Activated CD8-positive, alpha-beta T cell treated with anti-CD3 and anti-CD28 coated beads, Interleukin-2, amount 10 ng/mL, durations not matched to agents 7 days and 5 days (primary cell): ENCODE results near the gene IFT172. TPM values are rescaled to one million over a fixed set of nuclear protein-coding genes. Genes with fewer than 3 reads are reported as not detected.

Experiments used
- ATAC-seq: fragments of 150-1000 bp; cut with Tn5 transposase; one replicate; pipeline ENCODE4 v1.10.0; 2021; ENCODE audit warnings: moderate library complexity
- CTCF ChIA-PET: fragments of 350-600 bp; sonication (Branson Sonifier 250); formaldehyde crosslinking; loops from one replicate; lab custom pipeline; 2021; ENCODE audit warnings: antibody characterized with exemption; lab: Charles Lee
- POLR2A ChIA-PET: fragments of 350-600 bp; sonication (Branson Sonifier 250); formaldehyde crosslinking; loops from one replicate; lab custom pipeline; 2021; ENCODE audit warnings: antibody characterized with exemption; lab: Charles Lee
- DNase-seq: peaks from one replicate; pipeline ENCODE4 v3.0.0-alpha.2; 2020
- H3K27ac Mint-ChIP-seq: one replicate; pipeline ENCODE4 v1.8.0; 2021; ENCODE audit warnings: mild to moderate bottlenecking, mixed read lengths
- H3K27me3 Mint-ChIP-seq: one replicate; pipeline ENCODE4 v1.8.0; 2021; ENCODE audit warnings: low read depth, mixed read lengths
- H3K36me3 Mint-ChIP-seq: one replicate; pipeline ENCODE4 v1.8.0; 2021; ENCODE audit warnings: low read depth, mixed read lengths
- H3K4me1 Mint-ChIP-seq: one replicate; pipeline ENCODE4 v1.8.0; 2021; ENCODE audit warnings: low read depth, mixed read lengths
- H3K4me3 Mint-ChIP-seq: one replicate; pipeline ENCODE4 v1.8.0; 2021; ENCODE audit warnings: mild to moderate bottlenecking, mixed read lengths
- H3K9me3 Mint-ChIP-seq: one replicate; pipeline ENCODE4 v1.8.0; 2022; ENCODE audit warnings: mixed read lengths; ENCODE audit not compliant: insufficient read depth
- total RNA-seq, 2 experiments: library from RNA; stranded (reverse); gene quantifications; one replicate each; pipeline ENCODE4 v1.2.3, GENCODE V29; 2021

Gene IFT172
- total RNA-seq, 2 experiments from 2014 or later: 10.0 to 11.2 TPM

DNA sequence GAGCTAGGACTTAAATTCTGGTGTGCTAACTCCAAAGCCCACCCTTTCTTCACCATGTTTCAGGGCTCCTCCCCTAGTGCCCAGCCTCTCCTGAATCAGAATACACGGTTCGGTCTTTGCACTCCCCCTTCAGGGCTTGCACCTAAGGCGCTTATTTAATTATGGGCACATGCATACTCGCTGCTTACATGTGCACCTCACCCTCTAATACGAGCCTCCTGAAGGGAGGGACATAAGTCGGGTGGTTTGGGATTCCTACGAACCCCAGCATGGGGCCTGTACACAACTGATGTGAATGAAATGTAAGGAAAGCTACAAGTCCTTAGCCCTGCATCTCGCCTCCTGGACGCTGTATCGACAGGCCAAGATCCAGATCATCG, 435 bp downstream of the IFT172 start:
- ChIA-PET CTCF (interaction anchor here (3.6 kb wide), 1 partner anchor 194 kb away, joined by 15 read pairs; no protein-coding TSS in a partner anchor), POLR2A (no interaction called here)
- ATAC-seq (no peak), DNase-seq (peak; percentile 33)
- Mint-ChIP-seq H3K36me3 (no peaks in the 10 kb centered on the region), H3K4me3 (peak overlapping the region; percentile 77), H3K4me1 (peaks cover 27% of the 10 kb centered on the region), H3K27ac (peak overlapping the region; percentile 88), H3K27me3 (peaks cover 10% of the 10 kb centered on the region), H3K9me3 (no peaks in the 10 kb centered on the region)

DNA sequence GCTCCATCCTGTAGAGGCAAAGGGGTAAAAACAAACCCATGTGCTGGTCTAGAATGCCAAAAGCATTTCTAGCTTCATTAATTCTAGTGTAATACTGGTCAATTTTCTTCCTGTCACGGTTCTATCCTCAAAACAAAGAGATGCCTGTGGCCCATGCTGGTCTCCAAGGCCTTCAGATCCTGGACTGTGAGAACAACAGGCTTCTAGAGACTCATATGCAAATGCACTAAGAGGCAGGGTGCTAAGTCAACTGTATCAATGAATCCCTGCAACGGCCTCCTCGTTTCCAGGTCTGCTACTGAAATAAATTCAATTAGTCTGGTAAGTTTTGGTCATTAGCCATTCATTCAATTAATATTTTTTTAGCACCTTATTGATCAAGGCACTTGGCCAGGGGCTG, 4.0 kb downstream of the IFT172 start:
- POLR2A ChIA-PET: no interaction called here
- DNase-seq (no peak), ATAC-seq (no peak)
- Mint-ChIP-seq H3K4me1 (peaks cover 17% of the 10 kb centered on the region), H3K36me3 (peaks cover 3% of the 10 kb centered on the region), H3K27me3 (no peaks in the 10 kb centered on the region), H3K27ac (no peak overlapping the region), H3K4me3 (no peak overlapping the region), H3K9me3 (no peaks in the 10 kb centered on the region)
- CTCF ChIA-PET: no interaction called here

DNA sequence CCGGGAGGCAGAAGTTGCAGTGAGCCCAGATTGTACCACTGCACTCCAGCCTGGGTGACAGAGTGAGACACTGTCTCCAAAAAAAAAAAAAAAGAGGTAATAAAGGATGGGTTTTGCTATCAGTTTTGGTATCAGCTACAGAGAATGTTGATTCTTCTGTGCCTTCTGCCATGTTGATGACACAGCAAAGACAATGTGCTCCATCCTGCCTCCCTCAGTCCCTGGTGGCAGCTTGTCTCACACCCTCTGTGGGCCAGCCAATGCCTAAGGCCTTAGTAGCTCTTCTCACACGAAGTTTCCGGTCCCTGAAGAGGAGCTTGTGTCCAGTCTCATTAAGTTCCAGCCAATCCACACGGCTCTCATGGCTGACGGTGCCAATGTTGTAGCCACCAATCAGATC, 17.6 kb downstream of the IFT172 start:
- H3K27me3 Mint-ChIP-seq: no peaks in the 10 kb centered on the region
- no peaks in the 10 kb centered on the region for H3K9me3 Mint-ChIP-seq
- no peaks in the 10 kb centered on the region for H3K4me1 Mint-ChIP-seq
- H3K36me3 Mint-ChIP-seq: peaks cover 11% of the 10 kb centered on the region
- DNase-seq (no peak), ATAC-seq (no peak)
- no peak overlapping the region for H3K4me3 Mint-ChIP-seq
- ChIA-PET POLR2A (no interaction called here), CTCF (no interaction called here)
- H3K27ac Mint-ChIP-seq: no peak overlapping the region

DNA sequence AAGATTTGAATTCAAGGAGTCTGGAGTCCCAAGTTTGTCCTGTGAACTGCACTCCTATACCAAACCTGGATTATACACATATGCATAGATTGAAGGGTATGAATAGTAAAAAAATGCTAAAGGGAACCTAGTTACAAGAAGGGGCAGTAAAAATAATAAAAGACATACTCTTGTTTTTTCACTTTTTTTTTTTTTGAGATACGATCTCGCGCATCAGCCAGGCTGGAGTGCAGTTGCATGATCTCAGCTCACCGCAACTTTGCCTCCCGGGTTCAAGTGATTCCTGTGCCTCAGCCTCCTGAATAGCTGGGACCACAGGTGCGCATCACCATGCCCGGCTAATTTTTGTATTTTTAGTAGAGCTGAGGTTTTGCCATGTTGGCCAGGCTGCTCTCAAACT, 25.1 kb downstream of the IFT172 start:
- H3K36me3 Mint-ChIP-seq: no peaks in the 10 kb centered on the region
- no peaks in the 10 kb centered on the region for H3K9me3 Mint-ChIP-seq
- H3K27me3 Mint-ChIP-seq: no peaks in the 10 kb centered on the region
- H3K27ac Mint-ChIP-seq: no peak overlapping the region
- no peak for DNase-seq
- CTCF ChIA-PET: no interaction called here
- no peak for ATAC-seq
- H3K4me1 Mint-ChIP-seq: no peaks in the 10 kb centered on the region
- POLR2A ChIA-PET: no interaction called here
- H3K4me3 Mint-ChIP-seq: no peak overlapping the region

DNA sequence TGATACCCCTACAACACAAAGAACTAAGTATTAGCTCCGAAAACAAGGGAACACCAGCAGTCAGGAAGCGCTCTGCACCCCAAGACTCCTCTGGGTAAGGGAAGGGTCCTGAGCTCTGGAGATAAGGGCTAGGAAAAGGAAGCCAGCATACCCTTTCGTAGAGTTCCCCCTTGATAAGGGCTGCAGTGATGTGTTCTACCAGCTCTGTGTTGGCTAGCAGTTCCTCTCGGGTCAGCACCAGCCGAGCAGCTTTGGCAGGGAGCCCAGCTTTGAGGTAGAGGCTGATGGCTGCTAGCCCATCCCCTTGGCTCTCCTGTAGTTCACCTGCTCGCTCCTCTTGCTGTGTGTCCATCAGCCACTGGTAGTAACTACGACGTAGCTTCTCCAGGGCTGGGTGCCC, 28.4 kb downstream of the IFT172 start:
- ChIA-PET POLR2A (no interaction called here), CTCF (no interaction called here)
- no peak overlapping the region for H3K27ac Mint-ChIP-seq
- DNase-seq (no peak), ATAC-seq (no peak)
- H3K4me3 Mint-ChIP-seq: no peak overlapping the region
- H3K4me1 Mint-ChIP-seq: peaks cover 4% of the 10 kb centered on the region
- H3K36me3 Mint-ChIP-seq: no peaks in the 10 kb centered on the region
- H3K9me3 Mint-ChIP-seq: no peaks in the 10 kb centered on the region
- no peaks in the 10 kb centered on the region for H3K27me3 Mint-ChIP-seq

DNA sequence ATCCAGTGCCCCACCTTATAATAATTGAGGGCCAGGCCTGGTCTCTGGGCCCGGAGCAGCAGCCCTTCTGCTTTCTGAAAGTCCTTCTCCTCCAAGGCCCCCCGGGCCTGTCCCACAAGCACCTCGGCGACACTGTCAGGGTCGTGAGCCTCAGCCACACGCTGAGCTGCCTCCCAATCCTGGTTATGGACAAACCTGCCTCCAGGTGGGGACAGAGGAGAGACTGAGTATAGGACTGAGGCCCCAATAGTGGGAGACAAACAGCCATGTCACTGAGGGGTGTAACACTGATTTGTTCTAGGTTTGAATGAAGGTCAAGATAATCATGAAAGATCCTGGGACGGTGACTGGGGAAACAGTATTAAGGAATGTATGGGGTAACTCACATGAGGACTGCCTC, 35.6 kb downstream of the IFT172 start:
- no peak for ATAC-seq

DNA sequence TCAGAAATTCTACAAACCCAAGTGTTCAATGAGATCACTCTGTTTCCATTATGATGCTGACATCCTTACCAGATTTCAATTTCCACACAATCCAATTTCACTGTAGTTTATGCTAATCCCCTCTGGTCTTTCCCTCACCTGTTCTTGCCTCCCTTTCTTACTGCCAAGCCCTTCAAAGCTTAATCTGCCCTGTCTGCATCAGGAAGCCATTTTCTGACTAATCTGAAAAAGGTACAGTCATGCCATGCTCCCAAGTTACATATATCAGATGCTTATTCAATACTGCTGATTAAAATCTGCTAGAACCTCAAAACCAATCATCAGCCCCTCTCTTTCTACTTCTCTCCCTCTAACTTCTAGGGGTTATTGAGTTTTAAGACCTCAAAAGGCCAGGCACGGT, 38.4 kb downstream of the IFT172 start:
- ATAC-seq (no peak), DNase-seq (no peak)
- no peaks in the 10 kb centered on the region for H3K36me3 Mint-ChIP-seq
- no peak overlapping the region for H3K4me3 Mint-ChIP-seq
- ChIA-PET CTCF (no interaction called here), POLR2A (no interaction called here)
- H3K27me3 Mint-ChIP-seq: no peaks in the 10 kb centered on the region
- H3K27ac Mint-ChIP-seq: no peak overlapping the region
- H3K4me1 Mint-ChIP-seq: peaks cover 3% of the 10 kb centered on the region
- no peaks in the 10 kb centered on the region for H3K9me3 Mint-ChIP-seq

More for the DNA sequence above, 35.6 kb downstream of the IFT172 start:
- ChIA-PET CTCF (no interaction called here), POLR2A (interaction anchor here (0.7 kb wide), 1 partner anchor 55 kb away, joined by 3 read pairs; no protein-coding TSS in a partner anchor)
- no peak overlapping the region for H3K4me3 Mint-ChIP-seq
- no peak overlapping the region for H3K27ac Mint-ChIP-seq
- no peaks in the 10 kb centered on the region for H3K27me3 Mint-ChIP-seq
- H3K9me3 Mint-ChIP-seq: no peaks in the 10 kb centered on the region
- peaks cover 4% of the 10 kb centered on the region for H3K4me1 Mint-ChIP-seq
- no peak for DNase-seq
- no peaks in the 10 kb centered on the region for H3K36me3 Mint-ChIP-seq

DNA sequence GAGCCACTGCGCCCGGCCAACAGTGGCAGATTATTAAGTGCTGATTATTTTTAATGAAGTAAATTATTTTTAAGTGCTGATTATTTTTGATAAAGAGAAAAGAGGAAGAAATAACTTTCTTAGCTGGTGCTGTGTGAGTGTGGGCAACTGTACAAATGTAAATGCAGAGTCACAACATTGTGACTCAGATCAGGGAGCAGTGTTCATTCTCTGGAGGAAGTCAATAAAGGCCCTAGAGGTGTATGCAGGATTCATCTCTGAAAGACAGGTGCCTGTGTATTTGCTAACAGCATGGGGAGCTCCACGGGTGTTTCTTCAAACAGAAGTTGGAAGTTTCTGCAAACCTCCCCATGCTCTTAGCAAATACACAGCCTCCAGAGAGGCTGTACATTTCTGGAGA, 41.2 kb downstream of the IFT172 start:
- H3K4me3 Mint-ChIP-seq: no peak overlapping the region
- peaks cover 7% of the 10 kb centered on the region for H3K36me3 Mint-ChIP-seq
- no peaks in the 10 kb centered on the region for H3K9me3 Mint-ChIP-seq
- peaks cover 9% of the 10 kb centered on the region for H3K4me1 Mint-ChIP-seq
- H3K27me3 Mint-ChIP-seq: no peaks in the 10 kb centered on the region
- no peak overlapping the region for H3K27ac Mint-ChIP-seq
- POLR2A ChIA-PET: interaction anchor here (0.7 kb wide), 1 partner anchor 12 kb away, joined by 3 read pairs; no protein-coding TSS in a partner anchor
- DNase-seq (no peak), ATAC-seq (no peak)
- CTCF ChIA-PET: interaction anchor here (2.5 kb wide), 1 partner anchor 8 kb away, joined by 8 read pairs; no protein-coding TSS in a partner anchor

DNA sequence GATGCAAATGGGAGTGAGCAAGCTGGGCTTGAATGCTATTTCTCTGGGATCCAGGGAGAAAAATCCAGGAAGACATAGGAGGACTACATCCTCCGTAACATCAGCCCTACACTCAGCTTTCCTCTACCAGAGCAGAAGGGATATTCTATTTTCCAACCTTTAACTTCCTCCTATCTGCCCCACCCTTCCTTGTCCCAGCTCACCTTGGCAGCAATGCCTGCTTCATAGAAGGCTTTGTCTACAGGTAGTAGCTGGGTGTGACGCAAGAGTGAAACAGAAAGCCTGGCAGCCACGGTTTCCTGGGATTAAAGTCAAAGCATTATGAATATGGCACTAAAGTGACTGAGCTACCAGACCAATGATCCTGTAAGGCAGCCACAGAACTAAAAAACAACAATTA, 43.5 kb downstream of the IFT172 start:
- POLR2A ChIA-PET: interaction anchor here (1.6 kb wide), 1 partner anchor 17 kb away, joined by 5 read pairs; the partner anchor contains the start of gene NRBP1
- peak overlapping the region; percentile 63 for H3K27ac Mint-ChIP-seq
- H3K4me1 Mint-ChIP-seq: peaks cover 9% of the 10 kb centered on the region
- H3K36me3 Mint-ChIP-seq: peaks cover 19% of the 10 kb centered on the region
- no peaks in the 10 kb centered on the region for H3K9me3 Mint-ChIP-seq
- CTCF ChIA-PET: interaction anchor here (0.8 to 2.5 kb wide), 4 partner anchors 10 to 237 kb away, joined by 3 to 8 read pairs (median 4); partner anchors contain the start of genes CCDC121 and GPN1
- no peaks in the 10 kb centered on the region for H3K27me3 Mint-ChIP-seq
- ATAC-seq: peak; percentile 19
- DNase-seq: peak; percentile 60
- no peak overlapping the region for H3K4me3 Mint-ChIP-seq

DNA sequence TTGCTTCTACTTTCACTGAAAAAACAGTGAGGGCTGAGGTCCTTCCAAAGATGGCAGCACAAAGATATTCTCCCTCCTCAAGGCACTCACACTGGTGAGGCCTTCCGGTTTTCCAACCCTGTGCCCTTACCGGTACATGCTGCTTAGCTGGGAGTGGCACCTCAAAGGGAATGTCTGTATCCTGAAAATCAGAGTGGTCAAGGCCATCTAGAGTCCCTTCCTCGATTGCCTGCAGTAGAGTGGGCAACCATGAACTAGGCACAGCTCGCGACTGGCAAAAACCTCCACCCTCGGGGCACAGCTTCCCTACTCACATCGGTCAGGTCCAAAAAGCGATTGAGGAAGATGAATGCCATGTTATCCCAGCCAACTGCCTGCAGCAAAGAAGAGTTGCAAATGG, 43.9 kb downstream of the IFT172 start:
- POLR2A ChIA-PET: interaction anchor here (1.6 kb wide), 1 partner anchor 17 kb away, joined by 5 read pairs; the partner anchor contains the start of gene NRBP1
- Mint-ChIP-seq H3K9me3 (no peaks in the 10 kb centered on the region), H3K4me1 (peaks cover 9% of the 10 kb centered on the region), H3K27me3 (no peaks in the 10 kb centered on the region), H3K27ac (peak overlapping the region; percentile 63), H3K4me3 (no peak overlapping the region), H3K36me3 (peaks cover 23% of the 10 kb centered on the region)
- ATAC-seq (no peak), DNase-seq (no peak)
- CTCF ChIA-PET: interaction anchor here (0.8 to 2.5 kb wide), 4 partner anchors 11 to 237 kb away, joined by 3 to 8 read pairs (median 4); partner anchors contain the start of genes CCDC121 and GPN1

DNA sequence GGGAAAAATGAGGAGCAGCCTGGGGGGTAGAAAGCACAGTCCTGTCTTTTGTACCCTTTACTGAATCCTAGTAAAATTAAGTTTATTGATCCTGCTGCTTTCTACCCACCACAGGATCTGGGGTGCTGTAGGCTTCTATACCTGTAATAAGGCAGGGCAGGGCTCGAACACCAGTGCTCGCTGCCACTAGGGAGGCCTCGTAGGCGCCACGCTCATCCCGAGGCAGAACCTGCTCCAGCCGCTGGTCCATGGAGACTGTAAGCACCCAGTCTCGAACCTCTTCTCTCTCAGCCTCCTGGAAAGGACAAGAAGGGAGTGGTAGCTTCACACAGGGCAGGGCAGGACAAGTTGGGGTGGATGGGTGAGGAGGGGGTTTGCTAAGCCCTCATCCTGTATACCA, 44.4 kb downstream of the IFT172 start:
- ATAC-seq: no peak
- DNase-seq: no peak
- H3K36me3 Mint-ChIP-seq: peaks cover 28% of the 10 kb centered on the region
- ChIA-PET POLR2A (interaction anchor here (1.6 kb wide), 1 partner anchor 16 kb away, joined by 5 read pairs; the partner anchor contains the start of gene NRBP1), CTCF (interaction anchor here (1.2 kb wide), 1 partner anchor 15 kb away, joined by 3 read pairs; no protein-coding TSS in a partner anchor)
- H3K4me1 Mint-ChIP-seq: peaks cover 9% of the 10 kb centered on the region
- no peak overlapping the region for H3K27ac Mint-ChIP-seq
- no peaks in the 10 kb centered on the region for H3K27me3 Mint-ChIP-seq
- H3K4me3 Mint-ChIP-seq: no peak overlapping the region
- no peaks in the 10 kb centered on the region for H3K9me3 Mint-ChIP-seq

DNA sequence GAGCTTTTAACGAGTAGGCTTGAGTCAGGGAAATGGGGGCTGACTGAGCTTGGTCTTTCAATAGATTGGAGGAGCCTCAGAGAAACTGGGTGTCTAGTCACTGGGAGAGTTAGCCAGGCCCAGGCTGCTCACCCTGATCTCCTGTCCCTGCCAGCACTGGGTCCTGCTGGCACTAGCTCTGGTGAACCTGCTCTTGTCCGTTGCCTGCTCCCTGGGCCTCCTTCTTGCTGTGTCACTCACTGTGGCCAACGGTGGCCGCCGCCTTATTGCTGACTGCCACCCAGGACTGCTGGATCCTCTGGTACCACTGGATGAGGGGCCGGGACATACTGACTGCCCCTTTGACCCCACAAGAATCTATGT, 46.6 kb downstream of the IFT172 start:
- no peak for ATAC-seq
- Mint-ChIP-seq H3K4me1 (peaks cover 9% of the 10 kb centered on the region), H3K27me3 (no peaks in the 10 kb centered on the region), H3K4me3 (no peak overlapping the region), H3K9me3 (no peaks in the 10 kb centered on the region), H3K36me3 (peaks cover 40% of the 10 kb centered on the region), H3K27ac (no peak overlapping the region)
- ChIA-PET CTCF (no interaction called here), POLR2A (interaction anchor here (0.8 kb wide), 1 partner anchor 11 kb away, joined by 3 read pairs; no protein-coding TSS in a partner anchor)
- no peak for DNase-seq
